DOHH2 (cell line): ENCODE data around the gene SLC2A9.

ENCODE experiments used
- H3F3A ChIP-seq: fragments of 200-600 bp; sonication (generic), shearing (Covaris generic); 2 replicates; pipeline ENCODE4 v1.6.0; 2016; ENCODE audit warnings: antibody characterized with exemption, mild to moderate bottlenecking; ENCODE audit not compliant: control insufficient read depth, insufficient read depth
- H3K27ac ChIP-seq: fragments of 200-600 bp; sonication (generic); 2 replicates; pipeline ENCODE4 v1.5.1; 2014; ENCODE audit warnings: low read depth, mild to moderate bottlenecking, low read length, moderate library complexity
- H3K27me3 ChIP-seq: fragments of 200-600 bp; sonication (generic); 2 replicates; pipeline ENCODE4 v1.6.1; 2014; ENCODE audit warnings: mild to moderate bottlenecking, low read length, mixed read lengths; ENCODE audit not compliant: control insufficient read depth
- H3K36me3 ChIP-seq: fragments of 200-600 bp; sonication (generic); 2 replicates; pipeline ENCODE4 v1.6.1; 2014; ENCODE audit warnings: mild to moderate bottlenecking, low read length, moderate library complexity, mixed read lengths; ENCODE audit not compliant: control insufficient read depth
- H3K4me1 ChIP-seq: fragments of 200-600 bp; sonication (generic); 2 replicates; pipeline ENCODE4 v1.6.1; 2014; ENCODE audit warnings: mild to moderate bottlenecking, low read length, mixed read lengths; ENCODE audit not compliant: control insufficient read depth
- H3K4me2 ChIP-seq: fragments of 200-600 bp; sonication (generic); 2 replicates; pipeline ENCODE4 v1.6.0; 2014; ENCODE audit warnings: mild to moderate bottlenecking, low read length, moderate library complexity
- H3K4me3 ChIP-seq: fragments of 200-600 bp; sonication (generic); 2 replicates; pipeline ENCODE4 v1.5.1; 2014; ENCODE audit warnings: mild to moderate bottlenecking, low read length, mixed read lengths
- H3K79me2 ChIP-seq: fragments of 200-600 bp; sonication (generic); 2 replicates; pipeline ENCODE4 v1.6.1; 2014; ENCODE audit warnings: mild to moderate bottlenecking, low read length, mixed read lengths; ENCODE audit not compliant: control insufficient read depth
- H3K9me2 ChIP-seq: fragments of 200-600 bp; sonication (generic); replicated peaks from 2 replicates; pipeline ENCODE4 v1.6.1; 2014; ENCODE audit warnings: mild to moderate bottlenecking, low read length, mixed read lengths; ENCODE audit not compliant: control insufficient read depth
- H3K9me3 ChIP-seq: fragments of 200-600 bp; sonication (generic); 2 replicates; pipeline ENCODE4 v1.6.1; 2014; ENCODE audit warnings: antibody characterized with exemption, low read length, mixed read lengths; ENCODE audit not compliant: control insufficient read depth, insufficient read depth
- H4K20me1 ChIP-seq: fragments of 200-600 bp; sonication (generic); 2 replicates; pipeline ENCODE4 v1.6.0; 2014; ENCODE audit warnings: low read depth, mild to moderate bottlenecking, antibody characterized with exemption, low read length, moderate library complexity; ENCODE audit not compliant: control insufficient read depth, insufficient read depth
- CTCF ChIP-seq: fragments of 200-600 bp; sonication (generic); IDR thresholded peaks from one replicate; pipeline ENCODE4 v1.5.1; 2014; ENCODE audit warnings: antibody characterized with exemption, mild to moderate bottlenecking, low read depth, low read length; ENCODE audit not compliant: poor library complexity, severe bottlenecking
- EZH2phosphoT487 ChIP-seq: fragments of 200-600 bp; sonication (generic); IDR thresholded peaks from 2 replicates; pipeline ENCODE4 v1.6.1; 2017; ENCODE audit warnings: borderline replicate concordance, mild to moderate bottlenecking, antibody characterized with exemption, low read length, moderate library complexity, mixed read lengths

The SLC2A9 gene

DNA sequence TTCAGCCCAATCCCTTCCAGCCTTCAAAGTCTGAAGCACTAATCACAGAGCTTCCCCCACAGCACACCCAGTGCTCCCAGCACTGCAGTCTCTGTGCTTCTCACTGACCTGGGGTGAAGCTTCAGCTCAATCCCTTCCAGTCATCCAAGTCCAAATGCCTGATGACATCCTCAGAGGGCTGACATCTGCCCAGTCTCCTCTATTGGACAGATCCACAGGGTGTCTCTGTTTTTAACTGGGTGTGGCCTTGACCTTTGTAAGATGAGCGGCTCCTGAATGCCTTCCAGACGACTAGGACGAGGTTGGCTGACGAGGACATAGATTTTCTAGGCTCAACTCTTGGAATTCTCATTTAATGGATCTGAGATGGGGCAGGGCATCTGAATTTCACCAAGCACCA lies 7.6 kb upstream of the SLC2A9 start:
- no peaks in the 10 kb centered on the region for H3K9me3 ChIP-seq
- no peak overlapping the region for H3K27ac ChIP-seq
- H3K4me1 ChIP-seq: peaks cover 41% of the 10 kb centered on the region
- H4K20me1 ChIP-seq: no peaks in the 10 kb centered on the region
- peaks cover 2% of the 10 kb centered on the region; the same call in 1 of the 2 replicates for H3F3A ChIP-seq
- no peaks in the 10 kb centered on the region for H3K27me3 ChIP-seq
- no peaks in the 10 kb centered on the region for H3K36me3 ChIP-seq
- H3K4me3 ChIP-seq: no peak overlapping the region
- H3K9me2 ChIP-seq: no peaks in the 10 kb centered on the region
- TF ChIP-seq CTCF (no peak), EZH2phosphoT487 (no peak)
- no peak overlapping the region for H3K4me2 ChIP-seq
- H3K79me2 ChIP-seq: no peaks in the 10 kb centered on the region

DNA sequence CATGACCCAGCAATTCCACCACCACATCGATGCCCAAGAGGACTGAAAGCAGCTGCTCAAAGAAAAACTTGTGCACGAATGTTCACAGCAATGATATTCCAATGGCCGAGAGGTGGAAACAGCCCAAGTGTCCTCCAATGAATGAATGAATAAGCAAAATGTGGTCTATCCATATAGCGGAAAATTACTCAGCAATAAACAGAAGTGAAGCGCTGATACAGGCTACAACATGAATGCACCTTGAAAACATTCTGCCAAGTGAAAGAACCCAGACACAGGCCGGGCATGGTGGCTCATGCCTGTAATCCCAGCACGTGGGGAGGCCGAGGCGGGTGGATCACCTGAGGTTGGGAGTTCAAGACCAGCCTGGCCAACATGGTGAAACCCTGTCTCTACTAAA lies 5.2 kb upstream of the SLC2A9 start:
- Histone ChIP-seq H3K27ac (no peak overlapping the region), H3K27me3 (no peaks in the 10 kb centered on the region), H3K4me3 (no peak overlapping the region), H3F3A (no peaks in the 10 kb centered on the region), H3K36me3 (no peaks in the 10 kb centered on the region), H3K9me3 (no peaks in the 10 kb centered on the region), H3K9me2 (no peaks in the 10 kb centered on the region), H4K20me1 (no peaks in the 10 kb centered on the region), H3K79me2 (no peaks in the 10 kb centered on the region), H3K4me2 (no peak overlapping the region), H3K4me1 (peaks cover 41% of the 10 kb centered on the region)
- no peak for TF ChIP-seq EZH2phosphoT487
- TF ChIP-seq CTCF: no peak

- Histone ChIP-seq H3K4me2 (no peak overlapping the region), H3K9me3 (no peaks in the 10 kb centered on the region), H3K4me3 (no peak overlapping the region), H3K27me3 (no peaks in the 10 kb centered on the region), H3K9me2 (no peaks in the 10 kb centered on the region), H3F3A (no peaks in the 10 kb centered on the region), H3K4me1 (peaks cover 52% of the 10 kb centered on the region), H3K27ac (no peak overlapping the region), H3K79me2 (no peaks in the 10 kb centered on the region), H4K20me1 (no peaks in the 10 kb centered on the region), H3K36me3 (no peaks in the 10 kb centered on the region)
- TF ChIP-seq CTCF (no peak), EZH2phosphoT487 (no peak)
Observed at GRCh38 chr4:10025230-10025806, 4.0 kb upstream of the SLC2A9 start.
